Thymus (tissue), 11 donors: ENCODE results near the gene AGR2. TPM values are rescaled to one million over a fixed set of nuclear protein-coding genes. Genes with fewer than 3 reads are reported as not detected.

Experiments used
- DNase-seq, 9 donors: peaks; one replicate each; pipeline ENCODE4 v3.0.0-alpha.2; 2013; ENCODE audit warnings: low spot score in 9 of 9, low read depth in 6 of 9, missing footprints in 1 of 9
- H3K27ac ChIP-seq, 2 donors: one replicate each; pipeline ENCODE4 v1.5.1; 2013; ENCODE audit warnings: control low read depth in 1 of 2, low read depth in 1 of 2, low read length in 1 of 2, mild to moderate bottlenecking in 1 of 2, moderate library complexity in 1 of 2
- H3K27me3 ChIP-seq, 2 donors: one replicate each; pipeline ENCODE4 v1.5.1; 2013; ENCODE audit warnings: low read length in 1 of 2; ENCODE audit not compliant: control insufficient read depth in 2 of 2, insufficient read depth in 1 of 2
- H3K36me3 ChIP-seq, 2 donors: one replicate each; pipeline ENCODE4 v1.5.1; 2013; ENCODE audit warnings: low read length in 1 of 2, mild to moderate bottlenecking in 1 of 2, moderate library complexity in 1 of 2; ENCODE audit not compliant: control insufficient read depth in 2 of 2, insufficient read depth in 2 of 2
- H3K4me1 ChIP-seq, 2 donors: one replicate each; pipeline ENCODE4 v1.5.1; 2013; ENCODE audit warnings: low read length in 2 of 2; ENCODE audit not compliant: control insufficient read depth in 2 of 2, insufficient read depth in 2 of 2
- H3K4me3 ChIP-seq, 2 donors: one replicate each; pipeline ENCODE4 v1.5.1; 2013; ENCODE audit warnings: low read length in 2 of 2, control low read depth in 1 of 2, mild to moderate bottlenecking in 1 of 2
- H3K9me3 ChIP-seq, 2 donors: one replicate each; pipeline ENCODE4 v1.5.1; 2013; ENCODE audit warnings: low read length in 1 of 2, mild to moderate bottlenecking in 1 of 2; ENCODE audit not compliant: control insufficient read depth in 2 of 2, insufficient read depth in 1 of 2
- WGBS: extraction: QIAGEN DNeasy Blood & Tissue Kit; methylation state at CpG from one replicate; pipeline ENCODE4 v1.1.7; 2013; 5-methylcytosine and 5-hydroxymethylcytosine counted together
- polyA plus RNA-seq: library from polyadenylated mRNA; stranded (reverse); fragments of 200-250 nt; gene quantifications from one replicate; pipeline ENCODE4 v1.2.3, GENCODE V29; 2013
- total RNA-seq: library from RNA; stranded (reverse); fragments of 120-200 nt; gene quantifications from one replicate; pipeline ENCODE4 v1.2.4, GENCODE V29; 2013
- donor health status: healthy.

AGR2 gene
- total and polyA plus RNA-seq, 2 donors, result 1.7 to 4.5 TPM

DNA sequence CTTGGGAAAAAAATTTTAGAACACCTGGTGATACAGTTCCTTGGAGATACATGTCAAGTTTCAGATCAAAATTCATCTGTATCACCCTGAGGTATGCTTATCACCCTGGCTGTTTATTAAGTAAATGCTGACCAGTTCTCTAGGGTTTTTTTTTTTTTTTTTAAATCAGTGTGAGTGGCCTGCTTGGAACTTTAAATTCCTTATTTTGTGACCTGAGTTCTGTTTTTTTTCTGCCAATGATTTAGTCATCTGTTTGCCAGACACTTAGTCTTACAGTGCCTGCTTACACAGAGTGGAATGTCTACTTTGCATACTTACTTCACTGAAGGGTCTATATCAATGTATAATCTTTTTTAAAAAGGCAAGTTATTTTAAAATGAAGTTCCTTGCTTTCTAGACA, 49.4 kb downstream of the AGR2 start:
- no peak overlapping the region for H3K4me3 ChIP-seq
- no peak for DNase-seq
- H3K4me1 ChIP-seq, result peaks cover 8 to 11% of the 10 kb centered on the region in 2 donors
- no peaks in the 10 kb centered on the region for H3K9me3 ChIP-seq
- no peak overlapping the region for H3K27ac ChIP-seq
- no peaks in the 10 kb centered on the region for H3K36me3 ChIP-seq
- H3K27me3 ChIP-seq, result peaks cover 4 to 16% of the 10 kb centered on the region in 2 donors

DNA sequence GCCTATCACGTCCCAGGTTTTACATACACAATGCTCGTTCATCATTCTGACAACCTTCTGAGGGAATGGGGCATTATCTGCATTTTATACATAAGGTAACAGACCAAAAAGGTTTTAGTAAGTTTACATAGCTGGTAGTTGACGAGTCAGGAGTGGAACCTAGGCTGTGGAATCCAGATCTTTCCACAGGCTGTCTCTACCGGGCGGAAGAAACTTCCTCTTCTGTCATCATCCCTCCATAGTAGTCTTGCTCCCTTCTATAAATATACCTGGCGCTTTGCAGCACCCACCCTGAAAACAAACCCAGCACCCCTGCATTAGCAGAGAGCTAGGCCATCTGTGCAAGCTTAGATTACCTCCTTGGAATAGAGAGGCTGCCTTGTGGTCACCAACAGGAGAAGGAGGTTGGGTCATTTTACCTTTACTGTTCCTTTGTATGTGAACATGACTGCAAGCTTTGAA, 49.9 kb downstream of the AGR2 start:
- Histone ChIP-seq H3K27ac (no peak overlapping the region), H3K36me3 (no peaks in the 10 kb centered on the region), H3K4me3 (peak overlapping the region; percentile 68 to 76), H3K9me3 (no peaks in the 10 kb centered on the region), H3K27me3 (peaks cover 4 to 16% of the 10 kb centered on the region in 2 donors), H3K4me1 (peaks cover 8 to 11% of the 10 kb centered on the region in 2 donors)
- no peak for DNase-seq
- WGBS, result 40% methylated on average over 6 of the region's 6 CpGs

DNA sequence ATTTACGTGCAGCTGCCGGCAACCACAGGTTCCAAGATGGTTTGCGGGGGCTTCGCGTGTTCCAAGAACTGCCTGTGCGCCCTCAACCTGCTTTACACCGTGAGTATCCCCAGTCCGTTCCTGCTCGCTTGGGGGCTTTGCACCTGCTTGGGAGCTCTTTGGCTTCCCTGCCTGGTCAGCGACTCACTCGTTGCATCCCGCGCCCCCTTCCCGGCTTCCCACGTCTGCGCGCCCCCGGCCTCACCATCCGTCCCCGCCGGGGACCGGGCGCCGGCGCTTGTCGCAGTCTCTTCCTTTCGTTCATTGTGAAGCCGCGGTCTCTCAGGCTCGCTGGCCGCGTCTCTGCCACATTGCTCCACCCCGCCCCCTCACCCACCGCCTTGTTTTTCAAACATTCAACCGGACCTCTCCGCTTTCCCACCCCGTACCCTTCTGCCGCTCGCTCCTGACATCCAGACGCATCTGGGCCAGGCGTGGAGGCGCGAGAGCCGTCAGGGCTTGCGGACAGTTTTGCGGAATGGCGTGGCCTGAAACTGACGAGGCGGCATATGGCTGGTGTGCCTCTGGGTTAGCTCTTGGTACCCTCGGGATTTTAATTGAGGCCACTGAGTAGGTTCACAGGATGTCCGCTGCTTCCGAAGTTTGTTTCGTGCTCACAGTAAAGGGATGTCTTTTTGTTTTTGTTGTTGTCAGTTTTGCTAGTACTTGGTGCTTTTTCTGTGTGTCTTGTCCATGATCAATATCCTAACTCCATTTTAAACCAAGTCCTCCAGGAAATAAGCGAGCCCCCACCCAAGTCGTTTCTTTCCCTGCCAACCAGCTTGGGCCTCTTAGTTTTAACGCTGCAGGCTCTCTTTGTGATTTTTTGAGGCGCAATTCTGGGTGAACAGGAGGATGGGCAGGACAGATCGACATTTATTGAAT, 50.6 kb downstream of the AGR2 start:
- H3K36me3 ChIP-seq, result no peaks in the 10 kb centered on the region
- H3K27ac ChIP-seq, result peak overlapping the region; percentile 8 to 42
- H3K4me3 ChIP-seq, result peak overlapping the region; percentile 68 to 76
- peaks cover 4 to 16% of the 10 kb centered on the region in 2 donors for H3K27me3 ChIP-seq
- H3K9me3 ChIP-seq, result no peaks in the 10 kb centered on the region
- H3K4me1 ChIP-seq, result peaks cover 8 to 11% of the 10 kb centered on the region in 2 donors
- DNase-seq, result peak in 4 of 9 donors; percentile 13 to 43 (median 28)
- 2% methylated on average over 58 of the region's 58 CpGs for WGBS

DNA sequence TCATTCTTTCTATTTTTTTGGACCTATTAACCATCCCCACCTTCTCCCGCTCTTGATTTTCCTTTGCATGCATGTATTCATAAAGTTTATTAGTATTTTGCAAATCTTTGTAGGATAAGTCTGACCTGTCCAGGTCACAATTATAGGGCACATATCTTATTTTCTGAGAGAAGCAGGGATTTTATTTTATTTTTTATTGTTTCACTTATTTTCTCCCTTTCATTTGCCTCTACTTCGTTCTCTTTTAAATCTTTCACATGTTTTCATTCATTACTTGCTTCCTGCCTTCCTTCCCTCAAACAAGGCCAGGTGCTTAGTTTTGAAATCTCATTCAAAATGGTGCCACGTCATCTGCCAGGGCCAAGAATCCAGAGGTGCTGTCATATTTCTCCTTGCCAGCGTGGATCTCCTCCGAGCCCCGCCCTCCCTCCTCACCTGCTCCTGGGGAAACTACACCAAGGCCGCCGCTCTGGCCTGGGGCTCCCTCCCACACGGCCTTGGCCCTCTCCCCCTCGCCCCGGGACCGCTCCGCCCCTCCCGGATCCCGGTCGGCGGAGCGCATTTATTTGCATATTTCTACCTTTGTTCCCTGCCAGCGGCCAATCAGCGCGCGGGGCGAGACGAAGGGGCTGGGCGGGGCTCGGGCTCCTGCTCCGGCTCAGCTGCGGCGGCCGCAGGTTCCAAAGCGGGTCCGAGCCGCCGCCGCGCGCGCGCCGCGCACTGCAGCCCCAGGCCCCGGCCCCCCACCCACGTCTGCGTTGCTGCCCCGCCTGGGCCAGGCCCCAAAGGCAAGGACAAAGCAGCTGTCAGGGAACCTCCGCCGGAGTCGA, 51.5 kb downstream of the AGR2 start, which contains the start of gene TSPAN13:
Gene TSPAN13, plus strand, starts transcription at position 654 of the 830 bp plus-strand sequence. CDS start 213 bp downstream, outside the sequence.
- Histone ChIP-seq H3K4me3 (peak within 1 kb of the TSS; percentile 68 to 76), H3K9me3 (no peaks in the 10 kb centered on the region), H3K27me3 (peaks cover 4 to 16% of the 10 kb centered on the region in 2 donors), H3K4me1 (peaks cover 8 to 11% of the 10 kb centered on the region in 2 donors), H3K36me3 (no peaks in the 10 kb centered on the region), H3K27ac (peak within 1 kb of the TSS; percentile 31 to 49)
- DNase-seq, result peak; percentile 47 to 90 (median 78)
- 3% methylated on average over 48 of the region's 48 CpGs for WGBS

DNA sequence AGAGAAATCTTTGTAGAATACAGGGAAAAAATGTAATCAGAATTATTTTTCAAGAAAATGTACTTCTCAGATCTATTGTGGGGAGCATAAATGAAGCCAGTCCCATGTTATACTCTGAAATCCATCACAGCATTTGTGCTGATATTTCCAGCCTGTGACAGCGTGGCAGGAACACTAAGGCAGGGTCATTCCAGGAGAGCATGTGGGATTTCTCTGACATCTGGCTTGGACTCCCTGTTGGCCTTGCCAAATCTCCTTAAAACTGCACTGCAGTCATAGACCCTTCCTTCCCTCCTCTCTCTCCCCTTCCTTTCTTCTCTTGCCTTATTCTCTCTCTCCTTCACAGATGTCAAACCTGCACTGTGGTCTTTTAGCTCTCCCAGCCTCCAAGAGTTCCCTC, 57.7 kb downstream of the AGR2 start:
- no peak for DNase-seq
- no peaks in the 10 kb centered on the region for H3K9me3 ChIP-seq
- WGBS, result 95% methylated on average over 1 of the region's 1 CpG
- H3K4me3 ChIP-seq, result no peak overlapping the region
- H3K36me3 ChIP-seq, result no peaks in the 10 kb centered on the region
- no peak overlapping the region for H3K27ac ChIP-seq
- no peaks in the 10 kb centered on the region for H3K4me1 ChIP-seq
- no peaks in the 10 kb centered on the region for H3K27me3 ChIP-seq

DNA sequence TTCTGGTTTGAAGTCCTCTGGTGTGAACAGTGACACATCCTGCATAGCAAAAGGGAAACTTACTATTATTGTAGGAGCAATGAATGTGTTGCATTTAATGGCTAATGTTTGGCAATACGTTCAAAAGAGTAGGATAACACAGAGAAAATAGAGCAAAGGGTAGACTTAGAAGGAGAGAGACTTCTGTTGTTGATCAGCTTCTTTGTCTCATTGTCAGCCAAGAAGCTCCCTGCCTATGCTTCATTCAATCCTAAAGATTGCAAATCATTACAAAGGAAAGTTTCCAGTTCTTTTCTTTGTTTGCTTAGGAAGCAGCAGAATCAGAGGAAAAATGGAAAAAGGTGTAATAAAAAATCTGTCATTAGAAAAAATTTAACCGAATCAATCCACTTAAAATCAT, 59.2 kb downstream of the AGR2 start:
- WGBS, result 32% methylated on average over 2 of the region's 2 CpGs
- Histone ChIP-seq H3K27me3 (no peaks in the 10 kb centered on the region), H3K4me1 (no peaks in the 10 kb centered on the region), H3K27ac (no peak overlapping the region), H3K36me3 (no peaks in the 10 kb centered on the region), H3K4me3 (no peak overlapping the region), H3K9me3 (no peaks in the 10 kb centered on the region)
- no peak for DNase-seq

DNA sequence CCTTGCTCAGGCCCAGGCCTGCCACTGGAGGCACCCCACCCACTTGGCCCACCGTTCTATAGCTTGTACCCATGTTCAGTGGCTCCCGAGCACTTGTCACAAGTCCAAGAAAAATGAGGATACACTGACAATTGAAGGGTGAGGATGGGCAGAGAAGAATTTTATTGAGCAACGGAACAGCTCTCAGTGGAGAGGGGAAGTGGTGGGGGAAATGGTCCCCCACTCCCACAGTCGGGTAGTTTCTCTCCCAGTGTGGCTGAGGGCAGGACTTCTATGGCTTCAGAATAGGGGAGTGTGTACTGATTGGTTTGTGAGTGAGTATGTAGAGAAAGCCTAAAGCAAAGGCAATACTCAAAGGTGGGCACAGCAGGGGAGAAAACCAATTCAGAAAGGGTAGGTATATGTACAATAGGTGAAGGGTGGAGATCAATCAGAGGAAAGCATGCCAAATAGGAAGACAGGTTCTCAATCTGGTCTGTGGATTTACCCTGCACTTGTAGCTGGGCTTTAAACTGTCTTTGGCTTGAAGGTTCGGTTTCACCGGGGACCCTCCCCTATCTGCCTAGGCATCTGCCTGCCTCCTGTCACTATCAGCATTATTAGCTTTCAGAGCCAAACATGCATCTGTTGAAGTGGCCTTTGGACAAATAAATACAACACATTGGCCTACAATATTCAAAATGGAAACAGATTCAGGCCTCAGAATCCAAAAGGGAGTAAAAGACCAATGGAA, 60.1 kb downstream of the AGR2 start:
- no peaks in the 10 kb centered on the region for H3K27me3 ChIP-seq
- 82% methylated on average over 6 of the region's 6 CpGs for WGBS
- H3K9me3 ChIP-seq, result no peaks in the 10 kb centered on the region
- no peaks in the 10 kb centered on the region for H3K4me1 ChIP-seq
- no peak overlapping the region for H3K4me3 ChIP-seq
- no peak overlapping the region for H3K27ac ChIP-seq
- no peaks in the 10 kb centered on the region for H3K36me3 ChIP-seq
- no peak for DNase-seq

DNA sequence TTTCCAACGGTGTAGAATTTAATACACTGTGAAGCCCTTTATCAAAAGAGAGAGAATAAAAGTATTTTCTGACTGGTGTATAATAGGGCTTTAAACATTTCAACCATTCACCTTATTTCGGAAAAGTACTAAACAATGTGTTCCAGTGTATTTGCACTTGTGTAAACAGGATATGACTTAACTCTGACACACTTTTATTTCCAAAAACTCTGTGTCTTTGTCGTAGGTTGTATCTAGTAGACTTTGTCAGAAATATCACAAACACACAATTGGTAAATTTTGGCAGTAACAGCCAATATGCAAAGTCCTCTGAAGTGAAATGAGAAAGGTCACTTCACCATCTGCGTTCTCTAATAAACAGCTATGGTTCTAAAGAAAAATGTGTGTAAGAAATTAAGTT, 61.6 kb downstream of the AGR2 start:
- Histone ChIP-seq H3K36me3 (no peaks in the 10 kb centered on the region), H3K27me3 (no peaks in the 10 kb centered on the region), H3K4me1 (no peaks in the 10 kb centered on the region), H3K4me3 (no peak overlapping the region), H3K9me3 (no peaks in the 10 kb centered on the region), H3K27ac (no peak overlapping the region)
- no peak for DNase-seq
- 93% methylated on average over 4 of the region's 4 CpGs for WGBS
